GM12873 (cell line): Measurements from ENCODE around the gene RPL37A.

ENCODE experiments used
- TF ChIP-seq, protein P1 (sequence below): IDR thresholded peaks from 2 replicates; pipeline ENCODE4 v1.5.1; 2012; ENCODE audit warnings: low read depth, mild to moderate bottlenecking, moderate library complexity, low read length, control low read depth; ENCODE audit not compliant: insufficient read depth; ENCODE audit errors: missing control alignments

RPL37A gene

DNA sequence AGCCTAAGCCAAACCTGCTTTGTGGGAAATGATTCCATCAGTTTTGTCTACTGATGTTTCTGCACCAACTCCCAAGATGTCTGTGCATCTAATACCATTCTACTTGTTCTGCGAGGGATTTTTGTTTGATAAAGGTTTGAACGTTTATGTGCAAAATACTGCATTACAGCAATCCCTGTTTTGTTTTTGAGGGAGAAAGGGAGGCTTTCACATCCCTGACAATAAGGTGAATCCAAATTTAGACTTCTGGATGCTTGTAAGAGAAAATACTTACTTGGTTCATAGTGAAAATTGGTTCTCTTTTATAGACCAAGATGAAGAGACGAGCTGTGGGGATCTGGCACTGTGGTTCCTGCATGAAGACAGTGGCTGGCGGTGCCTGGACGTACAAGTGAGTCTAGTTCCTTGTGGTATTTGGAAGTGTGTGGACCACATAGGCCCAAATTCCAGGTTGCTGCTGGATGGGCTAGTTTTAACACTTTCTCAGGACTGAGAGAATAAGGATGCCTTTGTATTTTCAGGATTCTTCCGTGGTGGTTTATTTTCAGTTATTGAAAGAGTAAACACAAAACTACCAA lies 1.1 kb downstream of the RPL37A start:
- TF ChIP-seq, protein P1, sequence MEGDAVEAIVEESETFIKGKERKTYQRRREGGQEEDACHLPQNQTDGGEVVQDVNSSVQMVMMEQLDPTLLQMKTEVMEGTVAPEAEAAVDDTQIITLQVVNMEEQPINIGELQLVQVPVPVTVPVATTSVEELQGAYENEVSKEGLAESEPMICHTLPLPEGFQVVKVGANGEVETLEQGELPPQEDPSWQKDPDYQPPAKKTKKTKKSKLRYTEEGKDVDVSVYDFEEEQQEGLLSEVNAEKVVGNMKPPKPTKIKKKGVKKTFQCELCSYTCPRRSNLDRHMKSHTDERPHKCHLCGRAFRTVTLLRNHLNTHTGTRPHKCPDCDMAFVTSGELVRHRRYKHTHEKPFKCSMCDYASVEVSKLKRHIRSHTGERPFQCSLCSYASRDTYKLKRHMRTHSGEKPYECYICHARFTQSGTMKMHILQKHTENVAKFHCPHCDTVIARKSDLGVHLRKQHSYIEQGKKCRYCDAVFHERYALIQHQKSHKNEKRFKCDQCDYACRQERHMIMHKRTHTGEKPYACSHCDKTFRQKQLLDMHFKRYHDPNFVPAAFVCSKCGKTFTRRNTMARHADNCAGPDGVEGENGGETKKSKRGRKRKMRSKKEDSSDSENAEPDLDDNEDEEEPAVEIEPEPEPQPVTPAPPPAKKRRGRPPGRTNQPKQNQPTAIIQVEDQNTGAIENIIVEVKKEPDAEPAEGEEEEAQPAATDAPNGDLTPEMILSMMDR, result no peak

GRCh38 chr2:216500572-216500971 lies 1.9 kb downstream of the RPL37A start:
- TF ChIP-seq, protein P1, result no peak

DNA sequence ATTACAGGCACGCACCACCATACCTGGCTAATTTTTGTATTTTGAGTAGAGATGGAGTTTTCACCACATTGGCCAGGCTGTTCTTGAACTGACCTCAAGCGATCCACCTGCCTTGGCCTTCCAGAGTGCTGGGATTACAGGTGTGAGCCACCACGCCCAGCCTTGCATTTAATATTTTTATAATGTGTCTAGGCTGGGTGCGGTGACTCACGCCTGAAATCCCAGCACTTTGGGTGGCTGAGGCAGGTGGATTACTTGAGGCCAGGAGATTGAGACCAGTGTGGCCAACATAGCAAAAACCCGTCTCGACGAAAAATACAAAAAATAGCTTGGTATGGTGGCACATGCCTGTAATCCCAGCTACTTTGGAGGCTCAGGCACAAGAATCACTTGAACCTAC lies 3.2 kb downstream of the RPL37A start:
- TF ChIP-seq, protein P1, result no peak

DNA sequence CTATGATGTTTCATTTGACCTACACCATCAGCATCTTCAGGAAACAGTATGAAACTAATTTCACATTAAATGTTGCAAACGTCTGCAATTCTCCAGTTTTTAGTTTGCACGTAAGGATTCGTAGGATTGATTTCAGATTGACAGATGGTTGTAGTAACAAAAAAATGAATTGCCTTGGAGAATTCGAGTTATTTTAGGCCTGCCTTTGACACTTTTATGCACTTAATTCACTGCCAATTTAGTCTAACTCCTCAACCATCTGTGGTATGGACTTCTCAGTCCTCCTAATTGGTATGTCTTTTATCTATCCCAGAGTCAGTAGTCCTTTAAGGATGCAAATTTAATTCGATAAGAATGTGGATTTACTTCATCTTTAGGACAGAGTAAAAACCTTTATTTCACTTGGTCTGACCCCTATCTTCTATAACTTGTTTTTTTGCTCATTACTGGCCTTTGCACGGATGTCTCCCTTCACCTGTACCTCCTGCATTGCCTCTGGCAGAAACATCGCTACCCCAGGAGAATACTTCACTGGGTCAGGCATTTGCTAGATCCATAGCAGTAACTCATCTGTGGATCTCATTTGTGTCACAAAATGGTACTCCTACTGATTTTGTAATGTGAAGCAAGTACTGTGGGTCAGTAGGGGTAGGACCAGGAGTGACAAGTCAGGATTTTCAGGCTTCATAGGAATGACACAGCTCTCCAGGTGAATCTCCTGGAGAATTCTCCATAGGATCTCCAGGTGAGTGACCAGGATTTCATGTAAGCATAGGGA lies 3.9 kb downstream of the RPL37A start:
- TF ChIP-seq, protein P1, result no peak

DNA sequence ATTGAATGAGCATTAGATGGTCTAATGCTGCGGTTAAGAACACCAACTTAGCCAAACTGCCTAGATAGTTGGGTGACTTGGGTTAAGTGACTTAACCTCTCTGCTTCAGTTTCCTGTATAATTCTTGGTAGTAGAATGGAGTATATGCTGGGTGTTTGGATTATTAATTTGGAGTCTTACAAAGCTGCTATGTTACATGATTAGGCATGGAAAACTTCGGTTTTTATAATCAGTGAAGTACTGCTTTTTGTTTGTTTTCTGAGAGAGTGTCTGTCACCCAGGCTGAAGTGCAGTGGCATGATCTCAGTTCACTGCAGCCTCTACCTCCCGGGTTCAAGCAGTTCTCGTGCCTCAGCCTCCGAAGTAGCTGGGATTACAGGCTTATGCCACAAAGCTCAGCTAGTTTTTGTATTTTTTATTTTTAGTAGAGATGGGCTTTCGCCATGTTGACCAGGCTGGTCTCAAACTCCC lies 4.5 kb downstream of the RPL37A start:
- TF ChIP-seq, protein P1, result no peak

DNA sequence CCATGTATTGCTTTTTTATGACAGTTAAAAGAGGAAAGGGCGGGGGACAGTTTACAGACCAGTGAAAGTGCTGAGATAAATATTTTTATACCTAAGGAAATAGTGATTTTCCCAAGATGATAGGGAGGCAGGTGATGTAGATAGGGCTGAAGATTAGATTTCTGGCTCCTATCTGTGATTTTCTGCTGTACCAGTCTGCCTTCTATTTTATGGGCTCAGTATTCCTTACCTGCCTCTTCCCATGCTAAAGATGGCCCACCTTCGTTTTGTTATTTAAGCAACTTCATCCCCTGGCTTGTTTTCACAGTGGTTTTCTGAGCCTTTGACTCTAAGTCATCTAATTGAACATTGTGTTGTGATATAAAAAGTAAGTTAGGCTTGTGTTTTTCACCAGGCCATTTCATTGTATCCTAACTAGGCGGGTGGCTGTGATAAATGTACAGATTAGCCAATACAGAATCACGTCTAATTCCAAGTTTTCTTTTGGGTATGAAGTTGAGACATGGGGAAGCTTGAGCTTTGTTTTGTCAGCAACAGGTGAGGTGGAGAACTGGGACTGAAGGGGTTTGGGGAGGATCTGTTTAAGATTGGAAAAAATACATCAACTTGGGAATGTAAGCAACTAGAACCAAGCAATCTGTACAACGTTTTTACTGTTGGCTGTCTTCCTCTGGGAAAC lies 5.2 kb downstream of the RPL37A start:
- TF ChIP-seq, protein P1, result no peak

DNA sequence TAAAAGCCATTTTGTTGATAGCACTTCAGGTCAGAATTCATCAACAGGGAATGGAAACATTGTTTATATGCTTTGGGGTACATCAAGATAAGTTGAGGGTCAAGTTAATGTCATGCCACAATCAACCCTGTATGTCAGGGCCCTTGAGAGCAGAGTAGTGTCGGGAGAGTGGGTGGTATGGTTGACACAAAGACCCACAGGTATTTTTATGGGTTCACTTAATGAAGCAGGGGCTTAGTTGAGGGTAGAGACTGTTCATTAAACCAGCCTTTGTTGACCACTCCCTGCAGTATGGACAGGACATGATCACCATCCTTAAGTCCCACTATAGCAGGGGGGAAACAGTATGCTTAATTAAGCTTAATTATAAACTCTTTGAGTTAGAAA lies 5.7 kb downstream of the RPL37A start:
- TF ChIP-seq, protein P1, result no peak
